HEK293T (cell line): ENCODE data around the gene TAF6L.

Experiments
- CTCF ChIA-PET: fragments of 350-600 bp; formaldehyde crosslinking; extraction: SDS; loops from one replicate; lab custom pipeline; 2021; ENCODE audit warnings: antibody characterized with exemption, inconsistent platforms; lab: Yijun Ruan, JAX
- POLR2A ChIA-PET: fragments of 350-600 bp; formaldehyde crosslinking; extraction: SDS; loops from one replicate; lab custom pipeline; 2020; ENCODE audit warnings: antibody characterized with exemption, inconsistent platforms; lab: Yijun Ruan, JAX
- DNase-seq: peaks from one replicate; pipeline ENCODE4 v3.0.0; 2012; ENCODE audit warnings: mixed read lengths; ENCODE audit errors: extremely low spot score
- BHLHE40 ChIP-seq: fragments of 450-650 bp; IDR thresholded peaks from 2 replicates; pipeline ENCODE4 v1.6.1; 2016; ENCODE audit warnings: mild to moderate bottlenecking, moderate library complexity, borderline replicate concordance
- ELF4 ChIP-seq: fragments of 450-650 bp; IDR thresholded peaks from 2 replicates; pipeline ENCODE4 v1.6.1; 2017; ENCODE audit warnings: antibody characterized with exemption
- FOXM1 ChIP-seq: fragments of 450-650 bp; IDR thresholded peaks from 2 replicates; pipeline ENCODE4 v1.6.1; 2017; ENCODE audit warnings: mild to moderate bottlenecking, borderline replicate concordance
- HDGF ChIP-seq: fragments of 450-650 bp; IDR thresholded peaks from 2 replicates; pipeline ENCODE4 v1.6.1; 2017; ENCODE audit warnings: antibody characterized with exemption, borderline replicate concordance
- ZNF384 ChIP-seq: fragments of 450-650 bp; IDR thresholded peaks from 2 replicates; pipeline ENCODE4 v1.6.1; 2016
- TF ChIP-seq, protein P1 (sequence below): fragments of 450-650 bp; IDR thresholded peaks from 2 replicates; pipeline ENCODE4 v1.6.1; 2016

Gene TAF6L

DNA sequence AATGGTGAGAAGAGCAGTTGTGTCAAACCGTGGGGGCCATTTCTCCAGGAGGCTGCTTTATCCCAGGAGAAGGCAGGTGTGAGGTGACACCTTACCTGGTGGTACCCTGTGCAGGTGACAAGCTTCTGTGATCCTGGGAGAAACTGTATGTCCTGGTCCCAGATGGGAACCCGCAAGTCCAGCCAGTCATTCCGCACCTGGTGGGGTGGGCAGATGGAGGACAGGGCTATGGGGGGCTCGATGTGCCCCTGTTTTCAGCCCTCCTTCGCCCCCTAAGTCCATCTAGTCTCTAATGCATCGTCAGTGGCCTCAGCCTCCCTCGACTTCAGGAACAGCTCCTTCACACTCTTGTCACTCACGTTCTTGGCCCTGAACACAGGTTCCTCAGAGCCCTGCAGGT is 64.1 kb downstream of the TAF6L start:
- DNase-seq = no peak

More for the DNA sequence above, 64.1 kb downstream of the TAF6L start:
- TF ChIP-seq, protein P1, sequence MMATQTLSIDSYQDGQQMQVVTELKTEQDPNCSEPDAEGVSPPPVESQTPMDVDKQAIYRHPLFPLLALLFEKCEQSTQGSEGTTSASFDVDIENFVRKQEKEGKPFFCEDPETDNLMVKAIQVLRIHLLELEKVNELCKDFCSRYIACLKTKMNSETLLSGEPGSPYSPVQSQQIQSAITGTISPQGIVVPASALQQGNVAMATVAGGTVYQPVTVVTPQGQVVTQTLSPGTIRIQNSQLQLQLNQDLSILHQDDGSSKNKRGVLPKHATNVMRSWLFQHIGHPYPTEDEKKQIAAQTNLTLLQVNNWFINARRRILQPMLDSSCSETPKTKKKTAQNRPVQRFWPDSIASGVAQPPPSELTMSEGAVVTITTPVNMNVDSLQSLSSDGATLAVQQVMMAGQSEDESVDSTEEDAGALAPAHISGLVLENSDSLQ = no peak
- TF ChIP-seq BHLHE40 (no peak), HDGF (no peak), ELF4 (no peak), ZNF384 (no peak), FOXM1 (no peak)
- ChIA-PET POLR2A (interaction anchor here (1.5 to 2.1 kb wide), 2 partner anchors 20 to 164 kb away, joined by 3 to 14 read pairs; partner anchors contain the start of genes LBHD1 and UQCC3), CTCF (no interaction called here)
